NCI-H2196 (cell line): ENCODE results near the gene ARID3C.

Source experiments
- DNase-seq: peaks from one replicate; lab custom pipeline; 2025; ENCODE audit not compliant: unreplicated experiment; lab: John Stamatoyannopoulos, UW

ARID3C gene

DNA sequence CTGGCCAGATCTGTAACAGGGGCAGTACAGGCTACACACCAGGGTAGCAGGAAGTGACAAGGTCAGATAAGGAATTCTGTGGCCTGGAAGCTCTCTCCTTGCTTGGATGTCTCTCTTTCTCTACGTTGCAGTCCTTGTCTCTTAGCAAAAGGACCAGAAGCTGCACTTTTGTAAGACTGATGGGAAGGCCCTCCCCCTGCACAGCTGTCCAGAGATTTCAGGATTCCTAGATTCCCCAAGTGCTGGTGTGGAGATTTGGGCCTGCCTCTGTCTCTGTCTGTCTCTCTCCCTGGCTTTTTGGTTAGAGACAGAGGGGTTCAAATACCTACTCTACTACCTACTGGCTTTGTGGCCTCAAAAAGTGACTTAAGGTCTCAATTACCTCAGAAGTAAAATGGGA is 29.3 kb downstream of the ARID3C start:
- no peak for DNase-seq

DNA sequence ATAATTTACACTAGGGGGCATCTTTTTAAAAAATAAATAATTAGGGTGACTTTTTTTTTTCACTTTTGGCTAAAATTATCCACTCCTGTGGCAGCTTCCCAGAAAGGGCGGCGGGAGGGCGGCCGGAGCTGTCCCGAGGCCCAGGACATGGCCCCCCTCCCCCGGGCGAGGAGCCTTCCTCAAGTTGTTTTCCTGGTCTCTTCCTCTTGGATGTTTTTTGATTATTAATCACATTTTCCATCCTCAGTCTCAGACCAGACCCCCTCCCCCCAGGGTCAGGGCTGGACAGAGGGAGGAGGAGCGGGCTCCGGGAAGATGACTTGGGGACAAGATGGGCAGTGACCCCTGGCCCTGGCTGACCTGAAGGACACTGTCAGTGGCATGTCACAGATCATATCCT is 34.7 kb downstream of the ARID3C start:
- DNase-seq = no peak

DNA sequence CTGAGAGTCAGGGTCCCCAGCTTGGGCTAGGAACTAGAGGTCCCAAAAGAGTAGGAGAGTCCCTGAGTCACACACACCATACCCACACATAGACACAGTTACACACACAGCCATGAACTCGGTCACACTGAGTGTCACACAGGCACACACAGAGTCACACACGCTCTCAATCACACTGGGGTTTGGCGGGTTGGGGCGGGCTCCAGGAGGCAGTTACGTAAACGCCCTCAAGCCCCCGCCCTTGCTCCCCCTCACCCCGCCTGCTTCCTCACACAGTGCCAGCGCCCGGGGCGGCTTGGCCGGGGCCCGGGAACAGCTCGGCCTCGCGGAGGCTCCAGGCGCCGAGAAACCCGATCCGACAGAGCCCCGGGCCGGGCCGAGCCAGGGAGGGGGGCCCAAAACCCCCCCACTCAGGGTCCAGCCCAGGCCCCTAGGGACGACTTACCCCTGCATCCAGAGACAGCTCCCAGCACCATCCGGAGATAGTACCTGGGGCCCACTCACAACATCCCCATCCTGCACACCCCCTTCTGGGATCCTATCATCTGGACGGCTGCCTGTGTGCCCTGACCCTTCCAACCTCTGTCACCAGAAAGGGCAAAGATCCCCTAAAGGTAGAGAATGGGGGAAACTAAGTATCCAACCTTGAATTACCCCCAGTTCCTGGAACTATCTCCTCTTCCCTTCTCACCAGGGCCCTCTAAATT is 35.8 kb downstream of the ARID3C start:
- no peak for DNase-seq

DNA sequence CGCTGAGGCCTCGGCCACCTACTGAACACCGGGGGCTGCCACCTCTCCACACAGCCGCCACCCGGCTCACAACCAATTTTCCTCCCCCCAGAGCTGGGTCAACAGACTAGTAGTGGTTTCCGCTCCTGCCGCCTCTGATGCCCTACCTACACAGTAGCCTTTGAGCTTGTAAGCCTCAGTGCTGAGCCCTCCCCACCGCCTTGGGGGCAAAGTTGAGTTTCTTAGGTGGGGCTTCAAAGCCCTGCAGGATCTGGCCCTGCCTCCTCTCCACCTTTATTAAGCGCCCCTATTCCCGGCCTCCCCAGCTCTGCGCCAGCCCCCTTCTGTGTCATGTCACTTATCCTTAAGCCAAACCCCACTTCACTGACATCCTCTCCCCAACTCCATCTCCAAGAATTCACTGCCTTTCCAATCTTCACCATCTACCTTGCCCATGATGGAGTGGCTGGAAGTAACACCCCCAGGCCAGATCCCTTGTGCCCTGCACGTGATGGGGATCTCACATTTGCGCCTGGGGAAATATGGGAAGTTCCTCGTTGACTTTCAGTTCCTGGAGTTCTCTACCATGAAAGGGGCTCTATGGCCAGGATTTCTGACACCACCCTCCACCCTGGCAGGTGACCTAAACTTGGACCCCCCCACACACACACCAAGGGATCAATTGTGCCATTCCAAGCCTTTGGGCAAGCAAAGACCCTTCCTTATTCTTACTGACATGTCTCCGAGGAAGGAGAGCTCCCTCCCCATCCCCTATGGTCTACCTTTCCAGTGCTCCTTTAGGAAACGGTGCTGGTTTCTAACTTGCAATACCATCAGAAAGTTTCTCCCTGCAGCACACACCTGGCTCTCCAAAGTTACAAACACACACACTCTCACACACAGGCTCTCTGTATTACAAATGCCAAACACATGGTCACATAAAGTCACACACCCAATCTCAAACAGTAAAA is 36.7 kb downstream of the ARID3C start:
- no peak for DNase-seq

DNA sequence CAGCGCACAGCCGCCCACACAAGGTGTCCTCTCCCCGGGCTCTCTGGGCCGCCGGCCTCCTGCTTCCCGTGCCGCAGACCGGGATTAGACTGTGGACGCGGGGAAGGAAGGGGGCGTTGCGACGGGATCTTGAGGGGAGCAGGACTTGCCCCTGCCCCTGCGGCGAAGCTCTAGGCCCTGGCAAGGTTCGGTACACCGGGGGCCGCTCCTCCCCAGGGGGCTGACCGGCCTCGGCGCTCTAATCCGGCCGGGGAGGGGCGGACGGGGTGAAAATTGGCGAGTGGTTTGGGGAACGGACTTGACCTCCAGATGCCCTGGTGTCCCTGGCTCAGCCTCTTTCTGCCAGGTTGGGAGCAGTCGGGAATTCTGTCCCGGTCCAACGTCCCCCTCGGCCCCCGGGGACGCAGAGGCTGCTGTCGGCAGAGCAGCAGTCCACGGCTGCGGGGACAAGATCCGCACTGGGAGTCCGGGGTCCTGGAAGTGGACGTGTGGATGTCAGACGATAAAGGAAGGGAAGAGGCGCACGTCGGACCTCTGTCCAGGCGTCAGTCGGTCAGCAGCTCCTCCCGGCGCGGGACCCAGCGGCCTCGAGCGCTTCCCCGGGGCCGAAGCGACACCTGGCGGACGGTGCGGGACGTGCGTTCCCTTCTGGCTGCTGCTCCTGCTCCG is 37.5 kb downstream of the ARID3C start:
- DNase-seq = peak; percentile 83

DNA sequence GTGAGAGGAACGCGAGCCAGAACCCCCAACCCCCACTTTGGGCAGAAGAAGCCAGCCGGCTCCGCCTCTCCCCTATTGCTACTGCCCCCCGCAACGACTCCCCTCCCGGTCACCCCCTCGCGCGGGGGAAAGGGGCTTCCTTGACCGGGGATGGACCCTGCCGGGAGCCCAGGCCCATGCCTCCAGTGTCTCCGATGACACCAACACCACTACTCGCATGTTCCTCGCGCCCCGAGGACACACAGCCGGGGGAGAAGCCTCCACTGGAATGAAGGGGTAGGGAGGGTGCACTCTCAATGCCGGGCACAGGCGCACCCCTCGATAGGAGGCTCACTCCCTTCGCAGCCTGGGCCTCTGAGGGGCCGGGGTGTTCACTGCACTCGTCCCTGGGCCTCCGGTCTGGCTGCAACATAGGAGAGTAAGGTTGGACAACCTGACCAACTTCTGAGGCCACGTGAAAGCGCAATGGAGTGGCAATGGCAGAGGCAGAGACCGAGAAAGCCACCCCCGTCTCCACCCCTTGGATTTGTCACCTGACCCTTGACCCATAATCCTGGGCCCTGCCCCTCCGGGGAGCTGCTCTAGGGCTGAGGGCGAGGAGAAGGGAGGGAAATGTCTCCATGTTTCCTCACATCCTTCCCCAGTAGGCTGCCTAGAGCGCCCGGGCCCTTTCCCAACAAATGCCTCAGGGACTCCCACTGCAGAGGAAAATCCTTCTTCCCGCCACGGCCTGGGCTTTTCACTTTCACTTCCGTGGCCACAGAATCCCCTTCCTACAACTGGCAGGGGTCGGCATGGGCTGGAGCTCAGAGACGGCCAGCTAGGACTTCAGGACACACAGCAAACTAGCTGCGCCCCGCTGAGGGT is 38.3 kb downstream of the ARID3C start:
- DNase-seq = no peak

DNA sequence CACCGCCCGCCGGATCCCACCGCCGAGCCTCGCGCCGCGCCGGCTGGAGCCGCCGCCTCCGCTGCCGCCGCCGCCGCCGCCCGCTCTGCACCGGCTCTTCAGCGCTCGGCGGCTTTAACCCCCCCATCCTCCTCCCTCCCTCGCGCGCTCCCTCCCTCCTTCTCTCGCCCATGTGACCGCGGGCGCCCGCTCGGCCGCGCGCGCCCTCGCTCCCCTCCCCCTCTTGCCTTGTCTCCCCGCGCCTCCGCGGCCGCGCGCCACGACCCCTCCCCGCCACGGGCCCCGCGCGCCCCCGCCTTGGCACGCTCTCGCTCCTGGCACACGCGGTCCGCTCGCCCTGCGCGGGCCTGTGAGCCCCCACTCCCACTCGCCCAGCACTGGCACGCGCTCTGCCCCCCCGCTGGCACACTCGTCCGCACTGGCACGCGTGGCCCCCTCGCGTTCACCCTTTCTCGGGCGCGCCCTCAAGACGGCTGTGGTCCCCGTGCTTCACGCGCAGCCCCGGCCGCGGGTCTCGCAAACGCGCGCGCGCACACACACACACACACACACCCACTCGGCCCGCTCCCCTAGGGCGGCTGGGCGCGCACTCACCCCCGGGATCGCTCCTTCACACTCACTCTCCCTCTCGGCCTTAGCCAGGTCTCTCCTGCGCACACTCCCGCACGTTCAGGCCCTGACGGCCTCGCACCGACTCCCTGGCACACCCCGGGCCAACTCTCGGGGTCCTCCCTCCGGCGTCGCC is 39.1 kb downstream of the ARID3C start, which contains the start of gene CNTFR:
TSS of gene CNTFR (minus strand) at position 89 of the 745 bp plus-strand sequence. CDS start 20,743 bp downstream, outside the sequence.
- DNase-seq = peak; percentile 76

DNA sequence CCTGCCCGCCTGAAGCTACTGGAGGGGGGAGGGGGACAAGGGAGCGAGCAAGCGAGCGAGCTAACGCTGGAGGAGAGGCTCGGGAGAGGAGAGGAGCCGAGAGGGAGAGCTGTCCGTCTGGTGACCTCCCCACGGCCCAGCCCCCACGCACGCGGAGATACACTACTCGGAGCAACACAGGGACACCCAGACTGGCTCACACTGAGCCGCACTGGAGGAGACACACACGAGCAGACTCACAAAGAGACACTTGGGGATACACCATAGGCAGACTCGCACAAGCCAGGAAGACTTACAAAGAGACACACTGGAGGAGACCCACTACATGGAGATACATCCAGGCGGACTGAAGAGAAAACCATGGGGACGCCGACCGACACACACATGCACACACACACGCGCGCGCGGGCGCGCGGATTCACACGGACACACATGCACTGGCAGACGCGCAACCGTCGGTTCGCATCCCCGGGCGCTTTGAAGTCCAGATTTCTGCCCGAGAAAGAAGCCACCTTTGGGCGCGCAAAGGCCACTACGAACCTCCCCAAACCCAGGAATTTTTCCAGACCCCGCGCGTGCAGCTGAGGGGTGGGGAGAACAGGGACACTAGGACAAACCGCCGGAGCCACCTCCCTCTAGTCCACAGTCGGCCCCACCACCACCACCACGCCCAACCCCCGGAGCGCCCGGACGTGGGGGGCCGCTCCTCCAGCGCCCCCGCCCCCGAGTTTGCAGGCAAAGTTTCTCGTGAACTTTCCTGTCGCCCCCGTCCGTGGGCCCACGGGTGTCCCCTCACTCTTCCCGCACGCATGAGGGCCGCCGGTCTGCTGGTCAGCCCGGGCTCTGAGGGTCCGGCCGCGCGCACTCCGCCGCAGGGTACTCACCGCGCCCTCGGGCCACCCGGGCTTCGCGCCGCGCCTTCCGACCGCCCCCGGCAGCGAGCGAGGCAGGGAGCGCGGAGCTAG is 39.9 kb downstream of the ARID3C start:
- DNase-seq = no peak

DNA sequence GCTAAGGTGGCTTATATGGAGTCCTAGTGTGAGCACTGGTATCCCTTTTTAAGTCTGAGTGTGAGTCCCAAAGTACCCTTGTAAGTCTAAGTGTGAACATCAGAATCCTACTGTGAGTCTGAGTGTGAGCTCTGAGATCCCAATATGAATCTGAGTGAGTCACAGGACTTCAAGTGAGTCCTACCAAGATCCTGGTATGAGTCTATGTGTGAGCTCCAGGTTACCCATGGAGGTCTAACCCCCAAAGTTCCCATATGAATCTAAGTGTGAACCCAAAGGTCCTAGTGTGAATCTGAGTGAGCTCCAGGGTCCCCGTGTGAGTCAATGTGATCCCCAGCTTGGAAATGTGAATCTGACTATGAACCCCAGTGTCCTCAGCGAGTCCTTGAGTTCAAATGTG is 41.6 kb downstream of the ARID3C start:
- DNase-seq = no peak

DNA sequence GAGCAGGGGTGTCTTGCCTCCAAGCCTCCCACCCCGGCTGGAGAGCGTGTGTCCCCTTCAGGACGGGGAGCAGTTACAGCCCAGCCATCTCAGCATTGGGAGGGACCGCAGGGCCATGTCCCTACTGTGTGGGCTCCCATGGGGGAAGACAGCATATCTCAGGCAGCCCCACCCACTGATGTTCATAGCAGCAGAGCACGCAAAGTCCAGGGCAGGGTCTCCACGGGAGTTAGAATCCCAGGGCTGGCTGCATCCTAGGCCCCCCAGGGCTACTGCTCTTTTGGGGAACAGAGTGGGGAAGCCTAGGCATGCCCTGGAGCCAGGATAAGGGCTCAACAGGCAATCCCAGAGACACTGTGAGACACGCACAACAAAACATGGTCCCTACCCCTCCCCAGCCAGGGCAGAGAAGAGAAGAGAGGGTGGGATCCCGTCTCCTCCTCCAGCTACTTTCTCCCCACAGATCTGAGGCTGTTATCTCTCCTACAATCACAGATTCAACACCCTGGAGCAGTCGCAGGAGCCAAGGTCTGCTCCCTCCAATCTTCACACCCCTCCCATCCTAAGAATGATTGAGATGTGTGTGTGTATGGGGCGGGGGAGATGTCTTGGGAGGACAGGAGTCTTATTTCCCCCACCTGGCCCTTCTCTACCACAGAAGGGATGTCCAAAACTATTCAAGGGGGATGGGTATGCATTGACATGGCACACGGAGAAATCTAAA is 42.8 kb downstream of the ARID3C start:
- DNase-seq = no peak

DNA sequence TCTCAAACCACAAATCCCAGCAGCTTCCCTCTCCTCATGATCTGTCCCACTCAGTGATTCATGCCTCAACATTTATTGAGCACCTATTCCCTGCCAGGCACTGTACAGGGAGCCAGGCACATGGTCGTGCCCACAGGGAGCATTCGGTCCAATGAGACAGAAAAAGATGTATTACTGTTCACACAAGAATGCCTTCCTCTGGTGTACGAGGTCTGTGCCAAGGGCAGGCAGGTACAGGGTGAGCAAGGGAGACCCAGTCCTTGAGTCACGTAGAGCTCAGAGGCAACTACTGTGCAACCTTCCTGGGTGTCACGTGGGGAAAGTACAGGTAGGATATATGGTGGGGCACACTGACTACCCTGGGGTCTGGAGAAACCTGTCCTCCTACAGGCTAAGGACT is 43.9 kb downstream of the ARID3C start:
- DNase-seq = no peak

DNA sequence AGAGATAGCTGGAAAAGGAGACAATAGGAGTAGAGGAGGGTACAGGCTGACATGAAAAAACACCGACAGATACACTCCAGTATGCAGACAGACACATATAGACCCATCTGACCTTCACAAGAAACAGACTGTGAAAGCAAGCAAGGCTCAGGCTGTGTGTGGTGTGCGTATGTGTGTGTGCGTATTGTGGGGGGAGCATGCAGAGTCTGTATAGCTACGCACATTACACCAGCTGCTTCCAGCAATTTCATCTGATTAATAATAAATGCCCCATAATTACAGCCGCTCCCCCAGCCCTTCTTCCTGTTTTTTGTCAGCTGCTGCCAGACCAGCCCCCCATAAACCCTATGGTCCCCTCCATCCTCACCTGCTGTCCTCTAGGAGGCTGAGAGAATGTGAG is 46.1 kb downstream of the ARID3C start:
- DNase-seq = no peak

DNA sequence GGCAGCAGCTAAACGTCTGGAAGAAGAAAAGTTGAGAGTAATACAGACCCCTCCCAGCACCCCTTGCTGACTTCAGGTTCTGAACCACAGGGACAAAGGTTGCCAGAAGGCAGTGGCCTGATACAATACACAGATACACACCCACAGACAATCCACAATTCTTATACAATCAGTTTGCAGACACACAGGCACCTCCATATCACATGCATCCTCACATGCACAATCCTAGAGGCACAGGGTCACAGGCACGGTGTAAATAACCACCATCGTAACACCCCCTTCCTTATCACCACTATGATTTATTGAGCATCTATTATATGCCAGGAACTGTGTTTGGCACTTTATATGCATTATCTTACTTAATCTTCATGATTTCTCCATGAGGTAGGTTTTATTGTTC is 47.5 kb downstream of the ARID3C start:
- no peak for DNase-seq

DNA sequence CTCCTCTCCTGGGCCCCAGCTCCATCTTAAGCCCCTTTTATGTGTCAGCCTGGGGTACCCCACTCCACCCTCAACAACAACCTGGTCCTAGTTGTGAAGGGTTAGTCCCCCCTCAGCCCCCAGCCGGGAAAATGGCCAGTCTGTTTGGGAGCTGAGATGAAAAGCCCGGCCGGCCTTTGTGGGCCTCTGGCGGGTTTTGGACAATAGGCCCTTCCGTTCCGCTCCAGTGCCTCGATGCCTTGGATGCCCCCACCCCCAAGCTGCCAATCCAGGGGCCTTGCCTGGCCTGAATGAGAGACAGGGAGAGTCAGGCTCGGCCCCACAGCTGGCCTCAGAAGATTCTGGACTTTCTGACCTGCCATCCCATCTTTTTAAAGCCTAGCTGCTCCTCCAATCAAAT is 48.5 kb downstream of the ARID3C start:
- no peak for DNase-seq

DNA sequence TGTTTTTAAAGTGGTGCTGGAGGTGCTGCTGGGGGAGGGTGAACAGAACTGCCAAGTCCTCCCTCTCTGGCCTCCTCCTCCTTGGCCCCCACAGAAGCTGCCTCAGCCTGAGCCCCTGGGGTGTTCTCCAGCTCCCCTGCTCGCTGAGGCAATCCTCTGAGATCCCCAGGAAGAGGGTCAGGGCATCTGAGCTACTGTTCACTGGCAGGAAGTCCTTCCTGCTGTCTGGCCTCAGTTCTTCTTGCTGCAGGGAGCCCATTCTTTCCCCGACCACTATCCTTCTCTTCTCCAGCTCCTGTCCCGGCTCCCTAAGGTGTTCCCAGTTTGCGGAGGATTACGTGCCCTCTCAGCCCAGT is 49.1 kb downstream of the ARID3C start:
- no peak for DNase-seq

DNA sequence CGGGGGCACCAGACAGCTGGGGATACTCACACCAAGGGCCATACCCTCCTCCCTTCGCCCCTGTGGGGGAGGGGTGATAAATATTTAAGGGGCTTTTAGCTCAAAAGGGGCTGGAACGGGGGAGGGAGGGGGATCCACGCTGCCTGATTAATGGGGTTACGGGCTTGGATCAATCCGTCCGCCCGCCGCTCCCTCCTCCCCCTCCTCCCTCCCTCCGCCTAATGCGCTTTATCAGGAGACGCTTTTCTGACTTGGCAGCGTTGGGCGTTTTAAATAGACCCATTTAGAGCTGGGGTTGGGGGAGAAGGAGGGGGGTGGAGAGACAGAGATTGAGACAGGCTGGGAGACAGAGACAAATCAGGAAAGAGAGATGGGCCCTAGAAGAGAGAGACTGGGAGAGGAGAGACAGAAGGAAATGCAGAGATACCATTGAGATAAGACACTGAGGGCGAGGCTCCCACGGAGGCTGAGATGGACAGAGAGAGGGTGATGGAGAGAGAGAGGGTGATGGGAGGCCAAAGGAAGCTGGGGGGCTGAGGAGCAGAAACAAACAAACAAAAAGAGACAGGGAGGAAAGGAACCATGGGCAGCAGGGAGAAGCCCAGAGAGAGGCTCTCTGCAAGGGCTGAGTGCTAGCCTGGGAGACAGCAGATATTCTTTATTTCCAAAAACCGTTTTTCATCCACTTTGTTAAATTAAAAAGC is 49.6 kb downstream of the ARID3C start:
- DNase-seq = no peak

DNA sequence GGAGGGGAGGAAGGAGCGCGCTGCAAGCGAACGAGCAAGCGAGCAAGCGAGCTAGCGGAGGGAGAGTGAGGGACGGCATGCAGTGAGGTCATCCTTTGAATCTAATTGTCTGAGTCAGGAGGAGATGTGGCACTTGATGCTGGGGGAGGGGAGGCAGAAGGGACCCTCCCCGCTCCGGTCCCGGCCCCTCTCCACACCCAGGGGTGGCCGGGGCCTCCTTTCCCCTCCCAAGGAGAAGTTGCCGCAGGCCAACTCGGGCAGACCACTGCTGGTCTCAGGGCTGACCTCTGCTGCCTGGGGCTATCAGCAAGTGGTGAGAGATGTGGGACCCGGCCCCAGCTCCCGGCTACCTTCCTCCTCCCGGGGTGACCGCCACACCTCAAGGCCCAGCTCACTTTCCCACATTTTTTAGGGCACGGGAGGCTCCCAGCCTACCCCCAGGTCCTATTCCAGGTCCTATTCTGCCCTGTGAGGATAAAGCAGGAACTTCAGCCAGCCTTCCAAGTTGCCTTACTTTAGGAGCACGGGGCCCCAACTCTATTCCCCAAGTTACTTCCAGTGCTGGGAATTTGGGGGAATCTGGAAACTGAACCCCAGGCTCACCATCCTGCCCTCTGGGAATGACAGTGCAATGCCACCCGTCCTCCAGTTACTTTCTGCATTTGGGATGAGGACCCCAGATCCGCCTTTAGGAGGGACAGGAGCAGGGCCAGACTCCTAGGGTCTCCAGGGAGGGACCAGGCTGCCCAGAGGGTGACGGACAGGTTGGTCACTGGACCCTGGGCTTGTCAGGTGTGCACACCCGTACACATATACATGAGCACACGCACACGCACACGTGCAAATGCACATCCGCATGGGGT is 50.4 kb downstream of the ARID3C start:
- DNase-seq = no peak
